Skeletal muscle tissue (tissue), 4 donors: ENCODE results near the gene ADCY7. TPM values are rescaled to one million over a fixed set of nuclear protein-coding genes. Genes with fewer than 3 reads are reported as not detected.

Experiments used
- H3K27ac ChIP-seq: one replicate; pipeline ENCODE4 v1.7.0; 2013; ENCODE audit warnings: mild to moderate bottlenecking, low read depth, low read length, inconsistent platforms
- H3K27me3 ChIP-seq, 3 donors: one replicate each; pipeline ENCODE4 v1.7.0; 2013; ENCODE audit warnings: low read length in 3 of 3; ENCODE audit not compliant: control insufficient read depth in 3 of 3, insufficient read depth in 3 of 3
- H3K36me3 ChIP-seq, 3 donors: one replicate each; pipeline ENCODE4 v1.7.0; 2013; ENCODE audit warnings: low read length in 3 of 3; ENCODE audit not compliant: control insufficient read depth in 3 of 3, insufficient read depth in 3 of 3
- H3K4me1 ChIP-seq, 3 donors: one replicate each; pipeline ENCODE4 v1.7.0; 2013; ENCODE audit warnings: low read length in 3 of 3, mild to moderate bottlenecking in 3 of 3; ENCODE audit not compliant: control insufficient read depth in 3 of 3, insufficient read depth in 3 of 3
- H3K4me3 ChIP-seq, 3 donors: one replicate each; pipeline ENCODE4 v1.7.0; 2013; ENCODE audit warnings: low read length in 3 of 3
- H3K9ac ChIP-seq, 3 donors: one replicate each; pipeline ENCODE4 v1.7.0; 2013; ENCODE audit warnings: low read length in 3 of 3, mild to moderate bottlenecking in 3 of 3, moderate library complexity in 2 of 3, low read depth in 1 of 3
- H3K9me3 ChIP-seq, 3 donors: one replicate each; pipeline ENCODE4 v1.7.0; 2013; ENCODE audit warnings: low read length in 3 of 3; ENCODE audit not compliant: control insufficient read depth in 3 of 3
- total RNA-seq: library from RNA; depleted of rRNA; stranded (reverse); fragments of >200 nt; gene quantifications from one replicate; pipeline ENCODE4 v1.2.3, GENCODE V29; 2014
- donor health status: Osteomylitis.

The ADCY7 gene
- total RNA-seq, 1 donor from 2014 or later, result 9.4 TPM

DNA sequence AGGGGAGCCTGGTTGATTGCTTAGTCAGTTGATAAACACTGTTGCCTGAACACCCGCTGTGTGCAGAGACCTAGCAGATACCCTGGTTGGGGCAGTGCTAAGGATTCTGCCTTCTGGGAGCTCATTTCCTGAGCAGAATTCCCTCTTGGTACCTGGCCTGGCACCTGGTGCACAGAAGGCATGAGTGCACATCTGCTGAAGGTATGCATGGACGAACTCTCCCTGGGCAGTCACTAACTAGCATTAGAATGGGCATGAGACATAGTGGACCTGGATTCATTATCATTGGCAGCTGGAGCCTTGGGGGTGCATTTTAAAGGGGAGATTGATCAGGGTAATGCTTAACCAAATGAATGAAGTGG lies 13.1 kb downstream of the ADCY7 start:
- H3K27me3 ChIP-seq, result no peaks in the 10 kb centered on the region
- peak overlapping the region in 1 of 3 donors; percentile 23 for H3K4me3 ChIP-seq
- no peaks in the 10 kb centered on the region for H3K36me3 ChIP-seq
- no peak overlapping the region for H3K9ac ChIP-seq
- H3K9me3 ChIP-seq, result no peaks in the 10 kb centered on the region
- H3K4me1 ChIP-seq, result peaks cover 33 to 37% (median 35%) of the 10 kb centered on the region in 3 donors
- no peak overlapping the region for H3K27ac ChIP-seq

DNA sequence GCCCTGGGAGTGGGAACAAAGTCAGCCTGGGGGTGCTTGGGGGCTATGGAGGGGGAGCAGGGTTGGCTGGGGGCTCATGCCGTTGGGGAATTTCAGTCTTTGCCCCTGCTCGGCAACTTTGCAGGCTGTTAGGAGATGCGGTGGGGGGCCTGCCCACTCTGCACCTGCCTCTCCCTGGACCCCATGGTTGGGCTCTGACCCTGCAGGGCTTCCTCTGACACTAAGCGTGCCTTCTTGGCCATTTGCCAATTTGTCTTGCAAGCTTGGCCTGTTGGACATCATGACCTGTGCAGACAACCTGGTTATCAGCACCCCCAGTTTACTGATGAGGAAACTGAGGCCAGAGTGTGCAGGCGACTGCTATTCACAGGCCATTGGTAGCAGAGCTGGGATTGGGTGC lies 14.6 kb downstream of the ADCY7 start:
- no peaks in the 10 kb centered on the region for H3K9me3 ChIP-seq
- H3K27ac ChIP-seq, result peak overlapping the region; percentile 23
- H3K4me3 ChIP-seq, result peak overlapping the region in 1 of 3 donors; percentile 22
- no peaks in the 10 kb centered on the region for H3K36me3 ChIP-seq
- H3K9ac ChIP-seq, result peak overlapping the region in 1 of 3 donors; percentile 45
- peaks cover 36 to 40% (median 38%) of the 10 kb centered on the region in 3 donors for H3K4me1 ChIP-seq
- H3K27me3 ChIP-seq, result no peaks in the 10 kb centered on the region

DNA sequence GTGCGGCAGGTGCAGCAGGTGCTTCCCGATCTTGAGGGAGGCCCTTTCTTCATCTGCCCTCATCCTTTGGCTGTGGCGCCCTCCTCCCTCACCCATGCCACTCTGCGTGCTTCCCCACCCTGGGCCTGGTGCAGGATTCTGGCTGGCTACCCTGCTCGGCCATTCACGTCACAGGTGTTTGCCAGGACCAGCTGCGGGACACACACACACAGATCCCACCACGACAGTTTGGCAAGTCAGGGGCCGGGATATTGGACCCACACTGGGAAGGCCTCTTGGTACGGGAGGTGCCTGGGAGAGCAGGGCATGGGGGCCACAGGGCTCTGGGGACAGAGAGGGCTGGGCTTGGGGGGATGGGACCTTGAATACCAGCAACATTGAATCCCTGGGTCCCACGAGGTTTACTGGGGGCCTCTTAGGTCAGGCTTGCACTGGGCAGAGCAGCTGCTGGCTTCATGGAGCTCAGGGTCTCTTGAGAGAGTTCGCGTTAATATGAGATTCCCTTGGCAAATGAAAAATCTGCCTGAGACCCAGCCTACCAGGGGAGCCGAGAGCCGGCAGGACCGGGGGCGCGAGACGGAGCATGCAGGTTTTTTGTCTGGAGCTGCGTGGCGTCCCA lies 15.1 kb downstream of the ADCY7 start:
- H3K27ac ChIP-seq, result peak overlapping the region; percentile 23
- H3K4me1 ChIP-seq, result peaks cover 36 to 40% (median 38%) of the 10 kb centered on the region in 3 donors
- peak overlapping the region in 1 of 3 donors; percentile 45 for H3K9ac ChIP-seq
- no peaks in the 10 kb centered on the region for H3K27me3 ChIP-seq
- peaks cover 0 to 2% (median 0%) of the 10 kb centered on the region in 3 donors for H3K9me3 ChIP-seq
- H3K4me3 ChIP-seq, result peak overlapping the region in 1 of 3 donors; percentile 22
- no peaks in the 10 kb centered on the region for H3K36me3 ChIP-seq

DNA sequence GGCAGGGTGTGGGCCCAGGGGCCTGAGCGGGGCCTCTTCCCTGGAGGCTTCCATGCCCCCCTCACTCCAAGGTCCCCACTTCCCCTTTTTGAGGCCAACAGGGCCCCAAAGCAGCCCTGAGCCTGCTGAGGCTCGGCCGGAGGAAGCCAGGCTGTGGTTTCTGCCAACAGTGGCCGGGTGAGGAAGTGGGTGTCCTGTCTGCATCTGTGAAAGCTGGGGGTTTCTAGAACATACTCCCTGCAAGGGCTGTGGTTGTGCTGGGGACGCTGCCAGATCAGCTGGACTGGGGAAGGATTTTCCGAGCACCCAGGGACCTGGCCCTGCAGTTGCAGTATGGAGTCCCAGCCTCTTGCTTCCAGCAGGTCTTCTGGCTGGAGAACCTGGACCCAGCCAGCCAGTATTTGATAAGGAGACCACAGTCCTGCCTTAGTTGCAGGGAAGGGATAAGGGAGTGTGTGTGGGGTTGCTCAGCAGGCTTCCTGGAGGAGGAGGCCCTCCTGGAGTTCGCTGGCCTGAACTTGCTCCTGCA lies 15.7 kb downstream of the ADCY7 start:
- peaks cover 36 to 40% (median 38%) of the 10 kb centered on the region in 3 donors for H3K4me1 ChIP-seq
- H3K9ac ChIP-seq, result peak overlapping the region in 1 of 3 donors; percentile 16
- peaks cover 0 to 3% (median 0%) of the 10 kb centered on the region in 3 donors for H3K9me3 ChIP-seq
- H3K4me3 ChIP-seq, result peak overlapping the region in 1 of 3 donors; percentile 13
- H3K27me3 ChIP-seq, result no peaks in the 10 kb centered on the region
- no peaks in the 10 kb centered on the region for H3K36me3 ChIP-seq
- peak overlapping the region; percentile 7 for H3K27ac ChIP-seq

DNA sequence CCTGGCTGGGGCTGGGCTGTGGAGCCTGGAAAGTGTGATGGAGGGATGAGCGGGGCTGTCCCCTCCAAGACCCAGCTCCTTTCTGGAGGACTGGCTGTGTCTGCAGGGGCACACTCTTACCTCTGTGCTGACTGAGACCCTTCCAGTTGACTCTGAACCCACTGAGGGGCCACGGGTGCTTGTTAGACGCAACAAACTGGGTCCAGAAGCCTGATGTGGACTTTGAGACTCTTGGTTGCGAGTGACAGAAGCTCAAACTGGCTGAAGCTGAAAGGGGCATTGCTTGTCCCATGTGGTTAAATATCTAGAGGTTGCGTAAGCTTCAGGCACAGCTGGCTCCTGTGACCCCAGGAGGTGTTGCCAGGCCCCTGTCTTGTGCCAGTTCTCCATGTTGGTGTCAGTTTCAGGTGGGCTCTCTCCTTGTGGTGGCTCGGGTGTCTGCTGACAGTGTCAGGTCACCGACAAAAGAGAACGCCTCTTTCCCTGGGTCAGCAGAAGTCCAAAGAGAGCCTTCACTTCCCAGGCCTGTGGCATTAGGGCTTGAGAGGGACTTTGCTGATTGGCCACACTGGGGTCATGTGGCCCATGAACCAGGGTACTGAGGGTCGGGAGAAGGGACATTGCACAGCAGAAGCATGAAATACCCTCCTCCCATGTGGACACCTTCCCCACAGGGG lies 16.7 kb downstream of the ADCY7 start:
- H3K4me1 ChIP-seq, result peaks cover 36 to 40% (median 38%) of the 10 kb centered on the region in 3 donors

DNA sequence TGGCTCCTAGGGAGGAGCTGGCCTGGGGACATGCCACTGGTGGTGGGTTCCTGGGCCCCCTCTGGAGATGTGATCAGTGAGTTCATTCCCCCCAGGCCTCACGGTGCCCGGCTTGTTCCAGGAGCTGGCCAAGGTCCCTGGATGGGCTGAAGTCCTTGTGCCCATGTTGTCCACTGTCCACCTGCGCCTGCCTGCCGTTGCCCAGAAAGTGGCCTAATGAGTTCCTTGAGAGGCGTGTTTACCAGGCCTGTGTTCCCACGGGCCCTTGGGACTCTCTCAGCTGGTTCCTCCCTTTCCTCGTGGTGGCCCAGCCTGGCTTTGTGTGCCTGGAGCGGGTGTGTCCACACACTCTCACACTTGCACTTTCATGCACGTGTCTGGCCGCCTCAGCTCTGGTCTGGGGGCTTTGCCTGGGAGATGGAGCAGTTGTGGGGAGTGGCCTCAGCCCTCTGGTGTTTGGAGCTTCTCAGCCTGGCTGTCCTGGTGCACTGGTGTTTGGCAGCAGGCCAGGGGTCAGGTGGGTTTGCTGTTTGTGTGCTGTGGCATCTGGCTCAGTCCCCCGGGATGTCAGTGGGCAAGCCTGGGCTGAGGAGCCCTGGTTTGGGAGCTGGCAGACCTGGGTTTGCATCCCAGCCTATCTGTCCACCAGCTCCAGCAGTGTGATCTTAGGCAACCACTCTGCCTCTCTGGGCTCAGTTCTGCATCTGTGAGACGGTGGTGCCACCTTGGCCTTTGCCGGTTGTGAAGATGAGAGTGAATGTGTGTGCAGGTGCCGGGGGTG lies 18.0 kb downstream of the ADCY7 start:
- Histone ChIP-seq H3K27me3 (no peaks in the 10 kb centered on the region), H3K9ac (peak overlapping the region in 1 of 3 donors; percentile 40), H3K9me3 (peaks cover 0 to 3% (median 0%) of the 10 kb centered on the region in 3 donors), H3K4me1 (peaks cover 36 to 40% (median 38%) of the 10 kb centered on the region in 3 donors), H3K27ac (no peak overlapping the region), H3K4me3 (no peak overlapping the region), H3K36me3 (peaks cover 0 to 2% (median 2%) of the 10 kb centered on the region in 3 donors)

More for the DNA sequence above, 16.7 kb downstream of the ADCY7 start:
- Histone ChIP-seq H3K9me3 (peaks cover 0 to 3% (median 0%) of the 10 kb centered on the region in 3 donors), H3K9ac (peak overlapping the region in 1 of 3 donors; percentile 40), H3K36me3 (peaks cover 0 to 2% (median 0%) of the 10 kb centered on the region in 3 donors), H3K27ac (peak overlapping the region; percentile 7), H3K27me3 (no peaks in the 10 kb centered on the region), H3K4me3 (peak overlapping the region in 1 of 3 donors; percentile 41)

DNA sequence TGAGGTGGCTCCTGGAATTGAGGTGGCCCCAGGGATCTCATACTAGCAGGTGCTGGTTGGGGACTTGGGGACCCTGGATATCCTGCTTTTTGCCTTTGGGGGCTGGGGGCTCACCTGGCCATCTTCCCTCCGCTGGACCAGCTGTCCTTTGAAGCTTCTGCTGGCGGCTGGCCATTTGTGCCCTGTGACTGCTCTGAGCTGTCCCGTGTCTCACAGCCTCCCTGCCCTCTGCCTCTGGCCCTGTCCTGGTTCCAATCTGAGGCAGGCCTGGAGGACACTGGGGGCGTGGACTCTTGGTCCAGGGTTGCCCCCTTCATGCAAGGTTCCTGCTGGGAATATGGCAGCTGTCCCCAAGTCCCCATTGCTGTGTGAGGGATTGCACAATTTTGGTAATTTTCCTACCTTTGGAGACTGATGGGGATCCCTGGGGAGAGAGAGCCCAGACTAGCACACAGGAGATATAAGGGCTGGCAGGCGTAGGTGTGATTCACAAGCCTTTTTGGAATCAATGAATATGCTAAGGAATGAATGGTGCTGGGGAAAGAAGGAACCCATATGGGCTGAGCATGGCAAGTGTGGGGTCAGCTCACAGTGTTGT lies 19.2 kb downstream of the ADCY7 start:
- no peak overlapping the region for H3K9ac ChIP-seq
- H3K27ac ChIP-seq, result no peak overlapping the region
- peaks cover 0 to 3% (median 0%) of the 10 kb centered on the region in 3 donors for H3K9me3 ChIP-seq
- peaks cover 36 to 40% (median 38%) of the 10 kb centered on the region in 3 donors for H3K4me1 ChIP-seq
- no peaks in the 10 kb centered on the region for H3K27me3 ChIP-seq
- peaks cover 0 to 4% (median 2%) of the 10 kb centered on the region in 3 donors for H3K36me3 ChIP-seq
- no peak overlapping the region for H3K4me3 ChIP-seq

DNA sequence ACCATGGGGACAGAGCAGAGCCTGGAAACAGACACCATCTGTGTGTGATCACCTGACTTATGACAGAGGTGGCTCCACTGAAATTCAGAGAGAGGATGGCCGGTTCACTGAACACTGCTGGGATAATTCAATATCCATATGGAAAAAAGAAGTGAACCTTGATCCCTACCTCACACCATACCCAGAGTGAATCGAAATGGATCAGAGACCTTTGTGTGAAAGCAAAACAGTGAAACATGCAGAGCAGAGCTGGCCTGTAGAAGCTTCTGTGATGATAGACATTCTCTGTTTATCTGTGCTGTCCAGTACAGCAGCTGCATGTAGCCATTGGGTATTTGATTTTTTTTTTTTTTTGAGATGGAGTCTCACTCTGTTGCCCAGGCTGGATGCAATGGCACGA lies 20.3 kb downstream of the ADCY7 start:
- Histone ChIP-seq H3K9ac (no peak overlapping the region), H3K27me3 (no peaks in the 10 kb centered on the region), H3K4me3 (no peak overlapping the region), H3K9me3 (peaks cover 0 to 3% (median 0%) of the 10 kb centered on the region in 3 donors), H3K27ac (no peak overlapping the region), H3K36me3 (peaks cover 0 to 5% (median 2%) of the 10 kb centered on the region in 3 donors), H3K4me1 (peaks cover 30 to 32% (median 31%) of the 10 kb centered on the region in 3 donors)

DNA sequence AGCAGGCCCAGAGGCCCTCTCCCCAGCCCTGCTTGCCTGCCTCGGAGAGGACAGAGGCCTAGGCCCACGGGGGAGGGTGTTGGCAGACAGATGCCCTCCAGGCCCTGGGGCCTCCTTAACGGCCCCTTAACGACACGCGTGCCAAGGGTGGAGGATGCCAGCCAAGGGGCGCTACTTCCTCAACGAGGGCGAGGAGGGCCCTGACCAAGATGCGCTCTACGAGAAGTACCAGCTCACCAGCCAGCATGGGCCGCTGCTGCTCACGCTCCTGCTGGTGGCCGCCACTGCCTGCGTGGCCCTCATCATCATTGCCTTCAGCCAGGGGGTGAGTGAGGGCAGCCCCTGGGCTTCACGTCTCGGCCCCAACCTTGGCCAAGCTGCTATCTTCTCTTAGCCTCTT lies 21.7 kb downstream of the ADCY7 start:
- H3K9ac ChIP-seq, result no peak overlapping the region
- peaks cover 17 to 20% (median 18%) of the 10 kb centered on the region in 3 donors for H3K4me1 ChIP-seq
- no peak overlapping the region for H3K27ac ChIP-seq
- no peak overlapping the region for H3K4me3 ChIP-seq
- H3K9me3 ChIP-seq, result peaks cover 0 to 3% (median 0%) of the 10 kb centered on the region in 3 donors
- no peaks in the 10 kb centered on the region for H3K27me3 ChIP-seq
- peaks cover 0 to 5% (median 2%) of the 10 kb centered on the region in 3 donors for H3K36me3 ChIP-seq
